BE2C (cell line): ENCODE data around the gene SERPINE2.

Source experiments
- DNase-seq: peaks from one replicate; pipeline ENCODE4 v3.0.0-alpha.2; 2020
- H3K27me3 ChIP-seq: fragments of 250-450 bp; sonication (Bioruptor Pico); 2 replicates; pipeline ENCODE4 v1.5.1; 2020; ENCODE audit warnings: mild to moderate bottlenecking
- H3K36me3 ChIP-seq: fragments of 250-450 bp; sonication (Bioruptor Pico); 2 replicates; pipeline ENCODE4 v1.5.1; 2020; ENCODE audit warnings: mild to moderate bottlenecking
- H3K4me1 ChIP-seq: fragments of 250-450 bp; sonication (Bioruptor Pico); 2 replicates; pipeline ENCODE4 v1.5.1; 2020
- H3K4me3 ChIP-seq: 2 replicates; pipeline ENCODE4 v1.5.1; 2011; ENCODE audit warnings: low read depth, low read length
- H3K9me3 ChIP-seq: fragments of 250-450 bp; sonication (Bioruptor Pico); 2 replicates; pipeline ENCODE4 v1.5.1; 2020
- TF ChIP-seq, protein P1 (sequence below): IDR thresholded peaks from 2 replicates; pipeline ENCODE4 v1.5.1; 2012; ENCODE audit warnings: mild to moderate bottlenecking, low read depth, low read length

SERPINE2 gene

DNA sequence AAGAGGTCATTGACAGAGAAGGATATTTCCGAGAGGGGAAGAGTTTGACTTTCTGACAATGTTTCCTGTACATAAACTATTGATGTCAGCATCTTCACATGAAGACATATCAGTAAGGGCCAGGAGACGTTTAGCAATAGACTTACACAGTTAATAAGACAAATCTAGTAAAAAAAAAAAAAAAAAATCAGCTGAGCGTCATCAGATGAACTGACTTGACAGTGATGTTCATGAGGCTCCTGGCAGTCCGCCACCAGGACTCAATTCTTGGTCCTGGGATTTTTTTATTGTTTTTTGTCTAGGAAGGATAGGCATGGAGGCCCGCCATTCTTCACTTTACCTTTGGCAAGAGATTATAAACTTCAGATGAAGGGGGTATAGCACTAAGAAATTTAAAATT lies 67.4 kb downstream of the SERPINE2 start:
- Histone ChIP-seq H3K4me1 (no peaks in the 10 kb centered on the region), H3K27me3 (no peaks in the 10 kb centered on the region), H3K9me3 (no peaks in the 10 kb centered on the region), H3K4me3 (no peak overlapping the region), H3K36me3 (peaks cover 19% of the 10 kb centered on the region)
- TF ChIP-seq, protein P1, sequence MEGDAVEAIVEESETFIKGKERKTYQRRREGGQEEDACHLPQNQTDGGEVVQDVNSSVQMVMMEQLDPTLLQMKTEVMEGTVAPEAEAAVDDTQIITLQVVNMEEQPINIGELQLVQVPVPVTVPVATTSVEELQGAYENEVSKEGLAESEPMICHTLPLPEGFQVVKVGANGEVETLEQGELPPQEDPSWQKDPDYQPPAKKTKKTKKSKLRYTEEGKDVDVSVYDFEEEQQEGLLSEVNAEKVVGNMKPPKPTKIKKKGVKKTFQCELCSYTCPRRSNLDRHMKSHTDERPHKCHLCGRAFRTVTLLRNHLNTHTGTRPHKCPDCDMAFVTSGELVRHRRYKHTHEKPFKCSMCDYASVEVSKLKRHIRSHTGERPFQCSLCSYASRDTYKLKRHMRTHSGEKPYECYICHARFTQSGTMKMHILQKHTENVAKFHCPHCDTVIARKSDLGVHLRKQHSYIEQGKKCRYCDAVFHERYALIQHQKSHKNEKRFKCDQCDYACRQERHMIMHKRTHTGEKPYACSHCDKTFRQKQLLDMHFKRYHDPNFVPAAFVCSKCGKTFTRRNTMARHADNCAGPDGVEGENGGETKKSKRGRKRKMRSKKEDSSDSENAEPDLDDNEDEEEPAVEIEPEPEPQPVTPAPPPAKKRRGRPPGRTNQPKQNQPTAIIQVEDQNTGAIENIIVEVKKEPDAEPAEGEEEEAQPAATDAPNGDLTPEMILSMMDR = no peak
- DNase-seq = no peak

- TF ChIP-seq, protein P1 = peak; percentile 97
- H3K36me3 ChIP-seq = peaks cover 23% of the 10 kb centered on the region
- no peaks in the 10 kb centered on the region for H3K9me3 ChIP-seq
- no peaks in the 10 kb centered on the region for H3K4me1 ChIP-seq
- H3K27me3 ChIP-seq = no peaks in the 10 kb centered on the region
- no peak overlapping the region for H3K4me3 ChIP-seq
- peak; percentile 47 for DNase-seq
Observed at GRCh38 chr2:223970343-223971128, 68.5 kb downstream of the SERPINE2 start.

GRCh38 chr2:223969856-223970255 lies 69.2 kb downstream of the SERPINE2 start:
- DNase-seq = no peak
- H3K36me3 ChIP-seq = peaks cover 30% of the 10 kb centered on the region
- H3K9me3 ChIP-seq = no peaks in the 10 kb centered on the region
- no peaks in the 10 kb centered on the region for H3K4me1 ChIP-seq
- no peak overlapping the region for H3K4me3 ChIP-seq
- H3K27me3 ChIP-seq = no peaks in the 10 kb centered on the region
- TF ChIP-seq, protein P1 = no peak

GRCh38 chr2:223969315-223969714 lies 69.8 kb downstream of the SERPINE2 start:
- Histone ChIP-seq H3K36me3 (peaks cover 33% of the 10 kb centered on the region), H3K4me1 (no peaks in the 10 kb centered on the region), H3K27me3 (no peaks in the 10 kb centered on the region), H3K4me3 (no peak overlapping the region), H3K9me3 (no peaks in the 10 kb centered on the region)
- TF ChIP-seq, protein P1 = no peak
- no peak for DNase-seq

DNA sequence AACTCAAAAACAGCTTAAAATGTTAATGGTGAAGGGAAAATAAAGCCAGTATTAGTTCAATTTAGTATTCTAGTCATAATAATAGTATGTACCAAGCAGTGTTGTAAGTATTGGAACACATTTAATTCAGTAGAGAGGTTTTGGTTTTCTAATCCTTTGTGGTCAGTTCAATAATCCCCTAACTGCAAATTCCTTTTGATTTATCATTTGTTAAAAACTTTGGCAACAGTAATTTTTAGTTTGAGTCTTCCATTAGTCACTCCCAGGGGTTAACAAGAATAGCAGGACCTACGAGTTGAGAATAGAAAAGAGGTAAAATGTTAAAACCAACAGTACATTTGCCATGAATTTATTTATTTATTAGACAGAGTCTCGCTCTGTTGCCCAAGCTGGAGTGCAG lies 71.1 kb downstream of the SERPINE2 start:
- no peak for DNase-seq
- TF ChIP-seq, protein P1 = no peak
- Histone ChIP-seq H3K9me3 (no peaks in the 10 kb centered on the region), H3K36me3 (peaks cover 40% of the 10 kb centered on the region), H3K4me3 (no peak overlapping the region), H3K27me3 (no peaks in the 10 kb centered on the region), H3K4me1 (no peaks in the 10 kb centered on the region)

DNA sequence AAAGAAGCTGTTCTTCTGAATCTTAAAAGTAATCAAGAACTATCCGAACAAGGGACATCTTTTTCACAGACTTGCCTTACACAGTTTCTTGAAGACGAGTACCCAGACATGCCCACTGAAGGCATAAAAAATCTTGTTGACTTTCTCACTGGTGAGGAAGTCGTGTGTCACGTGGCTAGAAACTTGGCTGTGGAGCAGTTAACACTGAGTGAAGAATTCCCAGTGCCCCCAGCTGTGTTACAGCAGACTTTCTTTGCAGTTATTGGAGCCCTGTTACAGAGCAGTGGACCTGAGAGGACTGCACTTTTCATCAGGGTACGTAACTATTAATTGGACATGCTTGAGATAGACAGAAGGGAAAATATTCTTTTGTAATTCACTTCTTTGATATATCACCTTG lies 79.4 kb downstream of the SERPINE2 start:
- Histone ChIP-seq H3K36me3 (peaks cover 39% of the 10 kb centered on the region), H3K27me3 (no peaks in the 10 kb centered on the region), H3K4me3 (no peak overlapping the region), H3K4me1 (no peaks in the 10 kb centered on the region; the same call in 1 of the 2 replicates), H3K9me3 (no peaks in the 10 kb centered on the region)
- DNase-seq = no peak
- TF ChIP-seq, protein P1 = no peak
